HCT116 (cell line): ENCODE measurements around the gene TICAM1.
"Not testable (repeated sequence)": the region's sequence is repeated elsewhere in the genome, so short reads cannot be mapped to it uniquely, and the experiment has no call there.

ENCODE experiments used
- CEBPB ChIP-seq: IDR thresholded peaks from 2 replicates; pipeline ENCODE4 v1.6.1; 2012; ENCODE audit warnings: low read depth
- EZH2 ChIP-seq: fragments of 200-600 bp; sonication (generic); IDR thresholded peaks from 2 replicates; pipeline ENCODE4 v1.6.1; 2017; ENCODE audit warnings: antibody characterized with exemption, mixed run types
- EZH2phosphoT487 ChIP-seq: fragments of 200-600 bp; IDR thresholded peaks from 2 replicates; pipeline ENCODE4 v1.6.1; 2018; ENCODE audit warnings: antibody characterized with exemption, borderline replicate concordance
- JUND ChIP-seq: IDR thresholded peaks from 2 replicates; pipeline ENCODE4 v1.6.1; 2012
- POLR2A ChIP-seq: IDR thresholded peaks from 2 replicates; pipeline ENCODE4 v1.7.0; 2011; ENCODE audit warnings: borderline replicate concordance; ENCODE audit not compliant: insufficient read depth, insufficient read length; ENCODE audit errors: extremely low read depth
- POLR2AphosphoS5 ChIP-seq: IDR thresholded peaks from 2 replicates; pipeline ENCODE4 v1.6.1; 2011; ENCODE audit warnings: mild to moderate bottlenecking, low read depth, low read length, moderate library complexity
- RAD21 ChIP-seq: IDR thresholded peaks from 2 replicates; pipeline ENCODE4 v1.6.1; 2012; ENCODE audit warnings: low read depth, mild to moderate bottlenecking
- SRF ChIP-seq: IDR thresholded peaks from 2 replicates; pipeline ENCODE4 v1.6.1; 2012; ENCODE audit warnings: low read depth
- ZNF274 ChIP-seq: fragments of 200-500 bp; sonication (Bioruptor generic); IDR thresholded peaks from 2 replicates; pipeline ENCODE4 v1.6.1; 2014; ENCODE audit warnings: mild to moderate bottlenecking, low read depth, low read length, inconsistent platforms
- TF ChIP-seq, protein P1 (sequence below), 3 experiments: fragments of 200-600 bp in 1 of 3; sonication (generic) in 1 of 3; IDR thresholded peaks in 2 of 3; conservative IDR thresholded peaks in 1 of 3; 2 replicates each; pipeline ENCODE4 v1.5.1; 2012 to 2017; ENCODE audit warnings: low read depth in 2 of 3, low read length in 2 of 3, antibody characterized with exemption in 1 of 3, borderline replicate concordance in 1 of 3, control low read depth in 1 of 3, mild to moderate bottlenecking in 1 of 3, mixed read lengths in 1 of 3, mixed run types in 1 of 3, moderate library complexity in 1 of 3; ENCODE audit not compliant: insufficient read depth in 1 of 3

DNA sequence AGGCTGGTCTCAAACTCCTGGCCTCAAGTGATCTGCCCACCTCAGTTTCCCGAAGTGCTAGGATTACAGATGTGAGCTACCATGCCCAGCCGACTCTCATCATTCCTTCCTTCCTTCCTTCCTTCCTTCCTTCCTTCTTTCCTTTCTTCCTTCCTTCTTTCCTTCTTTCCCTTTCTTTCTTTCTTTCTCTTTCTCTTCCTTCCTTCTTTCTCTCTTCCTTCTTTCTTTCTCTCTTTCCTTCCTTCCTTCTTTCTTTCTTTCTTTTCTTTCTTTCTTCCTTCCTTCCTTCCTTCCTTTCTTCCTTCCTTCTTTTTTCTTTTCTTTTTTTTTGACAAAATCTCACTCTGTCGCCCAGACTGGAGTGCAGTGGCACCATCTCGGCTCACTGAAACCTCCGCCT, 53.4 kb downstream of the TICAM1 start:
- TF ChIP-seq SRF, JUND, POLR2A, EZH2, CEBPB, POLR2AphosphoS5, ZNF274, RAD21, EZH2phosphoT487: not testable (repeated sequence)
- TF ChIP-seq, protein P1, sequence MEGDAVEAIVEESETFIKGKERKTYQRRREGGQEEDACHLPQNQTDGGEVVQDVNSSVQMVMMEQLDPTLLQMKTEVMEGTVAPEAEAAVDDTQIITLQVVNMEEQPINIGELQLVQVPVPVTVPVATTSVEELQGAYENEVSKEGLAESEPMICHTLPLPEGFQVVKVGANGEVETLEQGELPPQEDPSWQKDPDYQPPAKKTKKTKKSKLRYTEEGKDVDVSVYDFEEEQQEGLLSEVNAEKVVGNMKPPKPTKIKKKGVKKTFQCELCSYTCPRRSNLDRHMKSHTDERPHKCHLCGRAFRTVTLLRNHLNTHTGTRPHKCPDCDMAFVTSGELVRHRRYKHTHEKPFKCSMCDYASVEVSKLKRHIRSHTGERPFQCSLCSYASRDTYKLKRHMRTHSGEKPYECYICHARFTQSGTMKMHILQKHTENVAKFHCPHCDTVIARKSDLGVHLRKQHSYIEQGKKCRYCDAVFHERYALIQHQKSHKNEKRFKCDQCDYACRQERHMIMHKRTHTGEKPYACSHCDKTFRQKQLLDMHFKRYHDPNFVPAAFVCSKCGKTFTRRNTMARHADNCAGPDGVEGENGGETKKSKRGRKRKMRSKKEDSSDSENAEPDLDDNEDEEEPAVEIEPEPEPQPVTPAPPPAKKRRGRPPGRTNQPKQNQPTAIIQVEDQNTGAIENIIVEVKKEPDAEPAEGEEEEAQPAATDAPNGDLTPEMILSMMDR (IDR thresholded peaks at IDR 0.05 in 2 of 3, conservative IDR thresholded peaks at IDR 0.05 in 1 of 3; ENCODE audit: borderline replicate concordance in 1 of 3, insufficient read depth in 1 of 3, low read depth in 2 of 3, low read length in 2 of 3), result not testable (repeated sequence)
